GM12878 (cell line): ENCODE results near the gene ARRDC5. TPM values are rescaled to one million over a fixed set of nuclear protein-coding genes. Genes with fewer than 3 reads are reported as not detected.

Source experiments
- ATAC-seq: fragments of 200-7000 bp; cut with Tn5 transposase; 3 replicates; pipeline ENCODE4 v1.9.1; 2020; ENCODE audit warnings: mild to moderate bottlenecking, moderate library complexity
- BruUV-seq: library from RNA; stranded (reverse); fragments of 400-500 nt; replicated peaks from 2 replicates; lab custom pipeline; 2021; lab: Mats Ljungman, UMichigan
- CTCF ChIA-PET: fragments of 300-600 bp; sonication (Branson Sonifier 250); formaldehyde crosslinking; extraction: SDS; loops from one replicate; lab custom pipeline; 2021; ENCODE audit warnings: inconsistent platforms; lab: Yijun Ruan, JAX
- POLR2A ChIA-PET: fragments of 350-600 bp; formaldehyde crosslinking; extraction: SDS; loops from one replicate; lab custom pipeline; 2021; ENCODE audit warnings: inconsistent platforms; lab: Charles Lee
- RAD21 ChIA-PET: fragments of 300-600 bp; sonication (Branson Sonifier 250); formaldehyde crosslinking; loops from one replicate; lab custom pipeline; 2023; ENCODE audit warnings: antibody characterized with exemption; ENCODE audit not compliant: unreplicated experiment; lab: Charles Lee
- SMC1A ChIA-PET: fragments of 300-600 bp; sonication (Branson Sonifier 250); formaldehyde crosslinking; loops from one replicate; lab custom pipeline; 2023; ENCODE audit not compliant: unreplicated experiment, uncharacterized antibody; lab: Charles Lee
- DNase-seq: peaks from one replicate; pipeline ENCODE4 v3.0.0-alpha.2; 2011; ENCODE audit warnings: low read depth, low spot score
- FAIRE-seq: peaks from 3 replicates; lab custom pipeline; 2011; peaks lifted over from hg19 to GRCh38; lab: Jason Lieb, UNC
- H2AFZ ChIP-seq: 2 replicates; pipeline ENCODE4 v1.6.0; 2011; ENCODE audit warnings: low read depth, low read length, control low read depth; ENCODE audit not compliant: control insufficient read depth
- H3K27ac ChIP-seq: 2 replicates; pipeline ENCODE4 v1.5.1; 2011; ENCODE audit warnings: control low read depth; ENCODE audit not compliant: control insufficient read depth, insufficient read depth
- H3K27me3 ChIP-seq, 2 experiments: replicated peaks in 1 of 2; 2 replicates each; pipeline versions ENCODE4 v1.6.0 to v1.6.1; 2011; ENCODE audit warnings: low read length in 1 of 2; ENCODE audit not compliant: control insufficient read depth in 2 of 2, insufficient read depth in 2 of 2
- H3K36me3 ChIP-seq, 2 experiments: 2 replicates each; pipeline ENCODE4 v1.5.1; 2011; ENCODE audit warnings: low read length in 1 of 2; ENCODE audit not compliant: control insufficient read depth in 2 of 2, insufficient read depth in 2 of 2
- H3K4me1 ChIP-seq: 2 replicates; pipeline ENCODE4 v1.6.1; 2011; ENCODE audit warnings: mild to moderate bottlenecking, low read length, moderate library complexity, mixed read lengths; ENCODE audit not compliant: control insufficient read depth, insufficient read depth
- H3K4me2 ChIP-seq: 2 replicates; pipeline ENCODE4 v1.6.0; 2011; ENCODE audit warnings: control low read depth; ENCODE audit not compliant: control insufficient read depth, insufficient read depth
- H3K4me3 ChIP-seq: fragments of 200-600 bp; sonication (generic); 2 replicates; pipeline ENCODE4 v1.5.1; 2016
- H3K79me2 ChIP-seq: 2 replicates; pipeline ENCODE4 v1.6.0; 2011; ENCODE audit warnings: low read length; ENCODE audit not compliant: control insufficient read depth, insufficient read depth
- H3K9ac ChIP-seq: 2 replicates; pipeline ENCODE4 v1.8.0; 2011; ENCODE audit warnings: low read length, control low read depth, mixed read lengths; ENCODE audit not compliant: control insufficient read depth, insufficient read depth
- H3K9me3 ChIP-seq: replicated peaks from 3 replicates; pipeline ENCODE4 v1.5.1; 2011; ENCODE audit warnings: mild to moderate bottlenecking, low read length; ENCODE audit not compliant: control insufficient read depth, insufficient read depth
- H4K20me1 ChIP-seq: 2 replicates; pipeline ENCODE4 v1.6.0; 2011; ENCODE audit not compliant: control insufficient read depth, insufficient read depth
- CHD4 ChIP-seq: fragments of 200-600 bp; sonication (generic); IDR thresholded peaks from 2 replicates; pipeline ENCODE4 v1.6.1; 2016; ENCODE audit warnings: mild to moderate bottlenecking
- ELK1 ChIP-seq: IDR thresholded peaks from 2 replicates; pipeline ENCODE4 v1.6.1; 2012; ENCODE audit warnings: low read depth, low read length, improper control_type of control experiment
- HDAC6 ChIP-seq: fragments of 200-600 bp; sonication (generic); IDR thresholded peaks from one replicate; pipeline ENCODE4 v1.8.0; 2017; ENCODE audit warnings: antibody characterized with exemption; ENCODE audit not compliant: unreplicated experiment
- JUND ChIP-seq: IDR thresholded peaks from 2 replicates; pipeline ENCODE4 v1.6.1; 2012; ENCODE audit warnings: low read depth, mild to moderate bottlenecking, low read length, improper control_type of control experiment, moderate library complexity
- KAT2A ChIP-seq: conservative IDR thresholded peaks from 2 replicates; pipeline ENCODE4 v1.6.1; 2011; ENCODE audit warnings: low read depth, low read length; ENCODE audit not compliant: control insufficient read depth
- NR2F1 ChIP-seq: fragments of 450-650 bp; conservative IDR thresholded peaks from 2 replicates; pipeline ENCODE4 v1.6.1; 2017; ENCODE audit warnings: mild to moderate bottlenecking
- PKNOX1 ChIP-seq: fragments of 450-650 bp; IDR thresholded peaks from 2 replicates; pipeline ENCODE4 v1.6.1; 2016; ENCODE audit warnings: mild to moderate bottlenecking
- RB1 ChIP-seq: fragments of 450-650 bp; formaldehyde crosslinking; IDR thresholded peaks from 2 replicates; pipeline ENCODE4 v1.6.1; 2017; ENCODE audit warnings: mild to moderate bottlenecking, borderline replicate concordance
- SIN3A ChIP-seq: IDR thresholded peaks from 2 replicates; pipeline ENCODE4 v1.6.1; 2012; ENCODE audit warnings: low read depth, low read length, improper control_type of control experiment
- ZBTB11 ChIP-seq: fragments of 450-650 bp; formaldehyde crosslinking; IDR thresholded peaks from 2 replicates; pipeline ENCODE4 v1.5.0; 2022; ENCODE audit warnings: mild to moderate bottlenecking, missing genetic modification characterization
- ZBTB4 ChIP-seq: fragments of 450-650 bp; formaldehyde crosslinking; IDR thresholded peaks from 2 replicates; pipeline ENCODE4 v1.4.0; 2022; ENCODE audit warnings: mild to moderate bottlenecking, moderate library complexity
- WGBS: methylation state at CpG from one replicate; pipeline ENCODE4 v1.1.6; 2016; ENCODE audit warnings: low lambda C conversion rate; ENCODE audit not compliant: insufficient replicate concordance, insufficient coverage; ENCODE audit errors: missing lambda C conversion rate; 5-methylcytosine and 5-hydroxymethylcytosine counted together
- in situ Hi-C: fragments of 300-500 bp; cut with MboI; formaldehyde crosslinking; loops from 9 replicates; pipeline ENCODE4 v1.14.3; 2018; ENCODE audit warnings: mixed read lengths
- intact Hi-C: fragments of 100-400 bp; cut with micrococcal nuclease; formaldehyde crosslinking; loops from one replicate; pipeline ENCODE4 v1.14.2; 2022; ENCODE audit not compliant: unreplicated experiment
- polyA plus RNA-seq, 11 experiments: library from polyadenylated mRNA; depleted of rRNA in 4 of 11; unstranded in 6 of 11; stranded (reverse) in 5 of 11; fragments of >200 nt; fragmentation: Nextera tagmentation in 4 of 11; fragmentation: Illumina TruSeq in 1 of 11; extraction: Ambion mirVana in 4 of 11; extraction: Trizol in 1 of 11; gene quantifications; 1 replicate in 1 of 11; 2 replicates in 10 of 11; pipeline versions ENCODE4 v1.2.1 to v1.2.3, GENCODE V29; 2011 to 2016; ENCODE audit warnings: inconsistent platforms in 2 of 11, missing spikeins in 2 of 11, low read depth in 1 of 11
- total RNA-seq, 4 experiments: library from RNA; depleted of rRNA in 3 of 4; stranded (reverse); fragments of >200 nt in 3 of 4; fragmentation: Illumina TruSeq in 1 of 4; extraction: Trizol in 1 of 4; gene quantifications; 2 replicates each; pipeline versions ENCODE4 v1.2.1 to v1.2.3, GENCODE V29; 2013 to 2021

Gene ARRDC5
- total and polyA plus RNA-seq, 10 of the 15 experiments (the other 5 are each of a cell fraction or from before 2014, with no cell fraction given): 0.03 to 0.38 (median 0.12) TPM; not detected in 2

- peaks cover 68% of the 10 kb centered on the region for H3K79me2 ChIP-seq
- ChIA-PET CTCF (interaction anchor here (0.5 to 4.8 kb wide), 34 partner anchors 9 to 770 kb away, joined by 3 to 310 read pairs (median 5); partner anchors contain the start of genes ARRDC5, FEM1A, KDM4B and PLIN3), SMC1A (interaction anchor here (0.9 to 4.0 kb wide), 12 partner anchors 10 to 120 kb away, joined by 3 to 94 read pairs (median 8); partner anchors contain the start of genes ARRDC5 and PLIN3), POLR2A (interaction anchor here (0.5 to 2.4 kb wide), 6 partner anchors 41 to 120 kb away, joined by 4 to 13 read pairs (median 6); partner anchors contain the start of genes FEM1A and PLIN3), RAD21 (interaction anchor here (0.8 to 5.4 kb wide), 18 partner anchors 37 to 121 kb away, joined by 3 to 176 read pairs (median 6); partner anchors contain the start of genes FEM1A, KDM4B, PLIN3 and TICAM1)
- H4K20me1 ChIP-seq: no peaks in the 10 kb centered on the region
- H3K9me3 ChIP-seq: no peaks in the 10 kb centered on the region
- WGBS: 26% methylated on average over 29 of the region's 29 CpGs
- no TSS peak for BruUV-seq
- peak; percentile 58 for ATAC-seq
- H3K4me1 ChIP-seq: peaks cover 44% of the 10 kb centered on the region
- H3K4me2 ChIP-seq: peak overlapping the region; percentile 100
- H3K9ac ChIP-seq: peak overlapping the region; percentile 89
- peak overlapping the region; percentile 76 for H2AFZ ChIP-seq
- in situ Hi-C loops (loop anchor here (5.0 kb wide), 2 partner anchors 40 to 105 kb away; no protein-coding TSS in a partner anchor), intact Hi-C loops (loop anchor here (1.0 to 5.0 kb wide), 5 partner anchors 40 to 190 kb away; partner anchors contain the start of genes DPP9 and KDM4B)
- peak overlapping the region; percentile 99 for H3K4me3 ChIP-seq
- peak overlapping the region; percentile 78 for H3K27ac ChIP-seq
- no peaks in the 10 kb centered on the region for H3K27me3 ChIP-seq
- peaks cover 3 to 13% of the 10 kb centered on the region in 2 experiments for H3K36me3 ChIP-seq
- no peak for DNase-seq
- peak; percentile 98 for FAIRE-seq
- TF ChIP-seq PKNOX1 (peak; percentile 12; the same call in 1 of the 2 replicates), JUND (no peak), CHD4 (no peak), NR2F1 (no peak), ELK1 (no peak), ZBTB11 (CRISPR knock-in tag) (no peak), ZBTB4 (CRISPR knock-in tag) (no peak), SIN3A (0 out of 2 replicates have a peak, but pooled peaks have one; percentile 28), HDAC6 (no peak), RB1 (peak; percentile 31; the same call in 1 of the 2 replicates), KAT2A (no peak)
These were observed 9.3 kb upstream of the ARRDC5 start for GRCh38 chr19:4911786-4912672.
